ENCODE measurements around the gene FAM83E.

- TF ChIP-seq, protein P1, sequence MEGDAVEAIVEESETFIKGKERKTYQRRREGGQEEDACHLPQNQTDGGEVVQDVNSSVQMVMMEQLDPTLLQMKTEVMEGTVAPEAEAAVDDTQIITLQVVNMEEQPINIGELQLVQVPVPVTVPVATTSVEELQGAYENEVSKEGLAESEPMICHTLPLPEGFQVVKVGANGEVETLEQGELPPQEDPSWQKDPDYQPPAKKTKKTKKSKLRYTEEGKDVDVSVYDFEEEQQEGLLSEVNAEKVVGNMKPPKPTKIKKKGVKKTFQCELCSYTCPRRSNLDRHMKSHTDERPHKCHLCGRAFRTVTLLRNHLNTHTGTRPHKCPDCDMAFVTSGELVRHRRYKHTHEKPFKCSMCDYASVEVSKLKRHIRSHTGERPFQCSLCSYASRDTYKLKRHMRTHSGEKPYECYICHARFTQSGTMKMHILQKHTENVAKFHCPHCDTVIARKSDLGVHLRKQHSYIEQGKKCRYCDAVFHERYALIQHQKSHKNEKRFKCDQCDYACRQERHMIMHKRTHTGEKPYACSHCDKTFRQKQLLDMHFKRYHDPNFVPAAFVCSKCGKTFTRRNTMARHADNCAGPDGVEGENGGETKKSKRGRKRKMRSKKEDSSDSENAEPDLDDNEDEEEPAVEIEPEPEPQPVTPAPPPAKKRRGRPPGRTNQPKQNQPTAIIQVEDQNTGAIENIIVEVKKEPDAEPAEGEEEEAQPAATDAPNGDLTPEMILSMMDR (IDR thresholded peaks at IDR 0.05): no peak
- no peak for TF ChIP-seq POLR2A (IDR thresholded peaks at IDR 0.05)
Observed at GRCh38 chr19:48606463-48607358, 8.2 kb downstream of the FAM83E start, which contains the start of gene SPACA4.
